GM13977 (cell line): ENCODE measurements around the gene NEK11.

Experiments used
- DNase-seq: peaks from one replicate; pipeline ENCODE4 v3.0.0; 2012; ENCODE audit warnings: low spot score
- CTCF ChIP-seq: IDR thresholded peaks from 2 replicates; pipeline ENCODE4 v1.5.1; 2012; ENCODE audit warnings: mild to moderate bottlenecking, control low read depth; ENCODE audit not compliant: insufficient read depth; ENCODE audit errors: extremely low read depth, missing control alignments
- in situ Hi-C: fragments of 300-500 bp; cut with MboI; formaldehyde crosslinking; loops from one replicate; pipeline ENCODE4 v1.12.0; 2022; ENCODE audit warnings: low sequenced_read_pairs, low pct_unique_long_range_greater_than_20kb, mixed read lengths, inconsistent platforms; ENCODE audit not compliant: unreplicated experiment

Gene NEK11

DNA sequence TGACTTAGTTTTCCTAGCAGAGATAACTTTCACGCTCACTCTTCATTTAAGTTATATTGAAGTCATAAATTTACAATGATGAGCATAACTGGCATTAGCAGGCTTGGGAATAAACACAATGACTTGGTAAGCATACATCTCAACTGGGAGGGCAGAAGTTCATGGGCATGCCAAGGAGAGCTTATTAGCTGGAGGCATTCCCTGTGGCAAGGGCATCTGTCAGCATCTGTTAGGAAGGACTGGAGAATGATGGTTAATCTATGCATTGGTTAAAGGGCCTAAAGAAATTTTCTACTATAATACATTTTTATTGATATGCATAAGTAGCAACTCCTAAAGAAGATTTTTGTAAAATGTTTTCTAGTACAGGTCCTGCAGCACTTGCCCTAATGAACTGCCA, 52.4 kb downstream of the NEK11 start:
- DNase-seq, result no peak
- in situ Hi-C loops, result no loop called here
- no peak for TF ChIP-seq CTCF

DNA sequence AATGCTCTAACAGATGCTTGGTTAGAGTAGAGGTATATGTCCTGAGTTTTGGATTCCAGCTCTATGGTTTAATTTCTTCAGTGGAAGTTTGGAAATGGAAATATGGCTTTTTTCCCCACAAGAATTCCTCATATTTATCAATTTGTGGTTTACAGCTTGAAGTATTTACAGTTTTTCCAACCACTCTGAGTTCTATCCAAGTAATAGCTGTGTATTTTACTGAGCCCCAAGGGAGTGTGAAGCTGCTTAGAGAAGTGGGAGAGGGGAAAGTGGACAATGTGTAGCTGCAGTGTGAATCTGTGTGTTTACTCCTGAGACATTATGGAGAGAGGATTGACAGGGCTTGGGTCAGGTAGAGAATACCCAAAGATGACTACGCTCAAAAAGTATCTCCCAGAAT, 54.5 kb downstream of the NEK11 start:
- no peak for TF ChIP-seq CTCF
- DNase-seq, result no peak
- in situ Hi-C loops, result no loop called here

- no peak for TF ChIP-seq CTCF
- in situ Hi-C loops, result no loop called here
- no peak for DNase-seq
Measured at GRCh38 chr3:131082246-131082645, 55.6 kb downstream of the NEK11 start.

DNA sequence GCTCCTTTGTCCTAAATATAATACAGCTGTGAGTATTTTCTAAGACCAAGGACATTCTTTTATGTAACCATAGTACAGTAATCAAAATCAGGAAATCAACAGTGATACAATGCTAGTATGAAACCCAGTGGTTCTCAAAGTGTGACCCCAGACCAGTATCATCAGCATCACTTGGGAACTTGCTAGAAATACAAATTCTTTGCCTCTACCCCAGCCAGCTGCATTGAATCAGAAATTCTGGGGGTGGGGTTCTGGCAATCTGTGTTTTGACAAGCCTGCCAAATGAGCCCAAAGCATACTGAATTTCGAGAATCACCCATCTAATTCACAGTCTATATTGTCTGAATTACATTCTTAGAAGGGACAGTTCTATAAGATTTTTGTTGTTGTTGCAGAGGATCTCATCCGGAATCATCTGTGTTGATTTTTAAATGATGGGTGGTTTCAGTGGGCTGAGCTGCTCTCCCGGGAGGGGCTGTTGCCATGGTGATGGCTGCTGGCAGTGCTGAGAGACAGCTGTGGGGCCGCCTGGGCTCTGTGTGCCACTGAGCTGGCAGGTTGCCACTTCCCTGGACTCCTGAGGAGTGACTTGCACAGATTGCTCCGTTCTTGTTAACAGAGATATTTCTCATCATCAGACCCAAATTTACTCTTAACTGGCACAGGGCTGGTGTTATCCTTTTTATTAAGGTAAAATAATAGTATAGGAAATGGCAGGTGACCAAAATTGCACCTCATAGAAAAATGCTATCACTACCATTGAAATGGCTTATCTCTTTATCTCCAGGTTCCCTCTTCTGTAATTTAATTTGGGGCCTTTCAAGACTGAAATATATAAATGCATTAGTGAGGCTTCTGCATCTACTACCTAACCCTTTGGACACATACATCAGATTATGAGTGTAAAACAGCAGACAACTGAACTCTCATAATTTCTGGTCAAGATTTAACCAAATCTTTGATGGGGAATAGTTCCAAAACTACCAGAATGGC, 56.5 kb downstream of the NEK11 start:
- no peak for DNase-seq
- in situ Hi-C loops, result no loop called here
- TF ChIP-seq CTCF, result no peak

- TF ChIP-seq CTCF, result no peak
- in situ Hi-C loops, result no loop called here
- DNase-seq, result no peak
Measured at GRCh38 chr3:131091768-131092167, 65.1 kb downstream of the NEK11 start.

- in situ Hi-C loops, result no loop called here
- no peak for TF ChIP-seq CTCF
- DNase-seq, result no peak
Measured at GRCh38 chr3:131107637-131108433, 81.2 kb downstream of the NEK11 start.
